Activated CD4-positive, alpha-beta memory T cell treated with anti-CD3 and anti-CD28 coated beads, Interleukin-2, amount 10 ng/mL, durations not matched to agents 7 days and 5 days (primary cell): ENCODE measurements around the gene PLEKHA5. TPM values are rescaled to one million over a fixed set of nuclear protein-coding genes. Genes with fewer than 3 reads are reported as not detected.
"Not testable (repeated sequence)": the region's sequence is repeated elsewhere in the genome, so short reads cannot be mapped to it uniquely, and the experiment has no call there.

ENCODE experiments used
- CTCF ChIA-PET: fragments of 350-600 bp; sonication (Branson Sonifier 250); formaldehyde crosslinking; loops from one replicate; lab custom pipeline; 2021; ENCODE audit warnings: antibody characterized with exemption, inconsistent platforms; lab: Charles Lee
- POLR2A ChIA-PET: fragments of 350-600 bp; sonication (Branson Sonifier 250); formaldehyde crosslinking; loops from one replicate; lab custom pipeline; 2021; ENCODE audit warnings: antibody characterized with exemption; lab: Charles Lee
- DNase-seq: peaks from one replicate; pipeline ENCODE4 v3.0.0-alpha.2; 2020
- H3K27ac Mint-ChIP-seq: one replicate; pipeline ENCODE4 v1.8.0; 2021; ENCODE audit warnings: mild to moderate bottlenecking, mixed read lengths
- H3K27me3 Mint-ChIP-seq: one replicate; pipeline ENCODE4 v1.8.0; 2021; ENCODE audit warnings: mixed read lengths
- H3K36me3 Mint-ChIP-seq: one replicate; pipeline ENCODE4 v1.8.0; 2021; ENCODE audit warnings: low read depth, mixed read lengths
- H3K4me1 Mint-ChIP-seq: one replicate; pipeline ENCODE4 v1.8.0; 2021; ENCODE audit warnings: mixed read lengths
- H3K4me3 Mint-ChIP-seq: one replicate; pipeline ENCODE4 v1.8.0; 2021; ENCODE audit warnings: mild to moderate bottlenecking, mixed read lengths
- H3K9me3 Mint-ChIP-seq: one replicate; pipeline ENCODE4 v1.8.0; 2021; ENCODE audit warnings: mixed read lengths
- total RNA-seq, 2 experiments: library from RNA; stranded (reverse); gene quantifications; one replicate each; pipeline ENCODE4 v1.2.3, GENCODE V29; 2021

Gene PLEKHA5
- total RNA-seq, 2 experiments from 2014 or later: 13.5 to 15.2 TPM

DNA sequence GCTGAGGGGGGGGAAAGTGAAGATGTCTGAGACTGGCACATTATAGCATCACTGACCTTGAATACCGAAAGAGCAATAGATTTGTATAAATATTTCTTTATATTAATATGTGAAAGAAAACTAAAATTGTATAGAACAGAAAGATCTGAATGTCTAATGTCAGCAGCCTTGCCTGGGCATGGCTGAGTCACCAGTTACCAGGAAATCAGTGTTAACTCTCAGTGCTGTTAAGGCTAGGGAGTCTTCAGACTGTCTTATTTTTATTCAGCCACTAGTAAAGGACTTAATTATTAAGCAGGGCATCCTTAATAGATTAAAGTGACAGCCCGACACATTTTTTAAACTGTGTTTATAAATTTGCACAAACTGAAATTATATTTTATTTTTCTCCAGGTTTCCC, 186.9 kb downstream of the PLEKHA5 start:
- Mint-ChIP-seq H3K27me3 (no peaks in the 10 kb centered on the region), H3K4me1 (peaks cover 11% of the 10 kb centered on the region), H3K9me3 (no peaks in the 10 kb centered on the region), H3K36me3 (no peaks in the 10 kb centered on the region), H3K4me3 (no peak overlapping the region), H3K27ac (no peak overlapping the region)
- DNase-seq: no peak
- ChIA-PET CTCF (no interaction called here), POLR2A (no interaction called here)

DNA sequence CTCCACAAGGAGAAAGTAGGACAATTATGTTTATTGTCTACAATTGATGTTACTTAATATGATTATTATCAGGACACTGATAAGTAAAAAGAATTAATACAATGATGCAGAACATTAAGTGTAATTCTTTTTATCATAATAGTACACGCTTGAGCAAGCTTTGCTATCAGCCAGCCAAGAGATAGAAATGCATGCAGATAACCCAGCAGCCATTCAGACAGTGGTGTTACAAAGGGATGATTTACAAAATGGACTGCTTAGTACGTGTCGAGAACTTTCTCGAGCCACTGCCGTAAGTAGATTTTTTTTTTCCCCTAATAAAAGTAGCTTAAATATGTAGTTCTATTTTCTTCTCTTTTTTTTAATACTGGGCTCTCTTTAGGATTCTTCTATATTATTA, 192.8 kb downstream of the PLEKHA5 start:
- POLR2A ChIA-PET: no interaction called here
- H3K27me3 Mint-ChIP-seq: no peaks in the 10 kb centered on the region
- H3K4me3 Mint-ChIP-seq: no peak overlapping the region
- H3K9me3 Mint-ChIP-seq: peaks cover 7% of the 10 kb centered on the region
- CTCF ChIA-PET: no interaction called here
- peaks cover 20% of the 10 kb centered on the region for H3K36me3 Mint-ChIP-seq
- H3K27ac Mint-ChIP-seq: no peak overlapping the region
- no peak for DNase-seq
- no peaks in the 10 kb centered on the region for H3K4me1 Mint-ChIP-seq

DNA sequence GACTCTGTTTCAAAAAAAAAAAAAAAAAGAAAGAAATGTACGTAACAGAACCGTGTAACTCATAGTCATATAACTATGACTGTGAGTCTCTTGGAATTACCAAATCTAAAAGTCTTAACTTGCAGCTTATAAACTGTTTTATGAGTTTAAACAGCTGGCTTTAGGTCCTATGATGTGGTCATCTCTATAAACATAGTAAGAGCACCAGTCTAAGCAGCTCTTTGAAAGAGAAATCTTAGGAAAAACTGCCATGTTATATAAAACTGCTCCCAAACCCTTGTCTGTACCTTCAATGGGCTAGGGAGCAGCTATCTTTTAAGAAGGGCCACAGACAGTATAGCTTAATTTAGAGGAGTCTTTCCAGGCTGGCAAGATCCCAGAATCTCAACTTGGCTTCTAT, 194.3 kb downstream of the PLEKHA5 start:
- ChIA-PET POLR2A (no interaction called here), CTCF (interaction anchor here (1.3 kb wide), 1 partner anchor 11 kb away, joined by 5 read pairs; no protein-coding TSS in a partner anchor)
- H3K4me3 Mint-ChIP-seq: no peak overlapping the region
- no peak overlapping the region for H3K27ac Mint-ChIP-seq
- H3K9me3 Mint-ChIP-seq: peaks cover 7% of the 10 kb centered on the region
- no peak for DNase-seq
- H3K27me3 Mint-ChIP-seq: no peaks in the 10 kb centered on the region
- H3K36me3 Mint-ChIP-seq: peaks cover 20% of the 10 kb centered on the region
- H3K4me1 Mint-ChIP-seq: no peaks in the 10 kb centered on the region

DNA sequence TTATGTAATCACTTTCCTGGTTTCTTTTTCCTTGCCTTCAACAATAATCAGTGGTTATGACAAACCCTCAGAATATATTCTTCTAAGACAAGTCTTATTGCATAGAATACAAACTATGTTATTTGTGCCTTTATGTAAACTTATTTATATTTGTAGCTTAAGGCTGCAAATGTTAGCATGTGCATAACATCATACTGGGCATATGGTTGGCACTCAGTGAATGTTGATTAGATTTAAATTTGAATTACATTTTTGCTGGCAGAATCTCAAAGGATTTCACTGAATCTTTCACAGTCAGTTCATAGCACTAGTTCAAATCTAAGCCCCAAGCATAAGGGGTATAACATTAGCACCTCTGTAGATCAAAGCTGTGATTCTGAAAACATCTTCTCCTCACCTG, 196.6 kb downstream of the PLEKHA5 start:
- H3K27me3 Mint-ChIP-seq: no peaks in the 10 kb centered on the region
- no peaks in the 10 kb centered on the region for H3K4me1 Mint-ChIP-seq
- H3K4me3 Mint-ChIP-seq: no peak overlapping the region
- peaks cover 7% of the 10 kb centered on the region for H3K9me3 Mint-ChIP-seq
- H3K27ac Mint-ChIP-seq: no peak overlapping the region
- POLR2A ChIA-PET: no interaction called here
- H3K36me3 Mint-ChIP-seq: peaks cover 20% of the 10 kb centered on the region
- no peak for DNase-seq
- CTCF ChIA-PET: no interaction called here

DNA sequence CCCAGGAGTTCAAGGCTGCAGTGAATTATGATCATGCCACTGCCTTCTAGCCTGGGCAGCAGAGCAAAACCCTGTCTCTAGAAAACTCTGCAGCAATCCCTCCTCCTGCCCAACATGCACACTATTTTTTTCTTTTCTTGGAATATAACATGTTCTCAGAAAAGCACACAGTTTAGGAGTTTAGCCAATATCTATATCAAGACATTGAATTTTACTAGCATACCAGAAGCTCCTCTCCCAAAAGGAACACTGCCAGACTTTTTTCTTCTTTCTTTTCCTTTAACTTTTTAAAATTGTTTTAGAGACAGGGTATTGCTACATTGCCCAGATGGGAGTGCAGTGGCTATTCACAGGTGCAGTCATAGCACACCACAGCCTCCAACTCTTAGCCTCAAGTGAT, 202.7 kb downstream of the PLEKHA5 start:
- no peak for DNase-seq
- H3K4me3 Mint-ChIP-seq: no peak overlapping the region
- H3K36me3 Mint-ChIP-seq: no peaks in the 10 kb centered on the region
- POLR2A ChIA-PET: no interaction called here
- CTCF ChIA-PET: no interaction called here
- H3K27ac Mint-ChIP-seq: no peak overlapping the region
- H3K9me3 Mint-ChIP-seq: no peaks in the 10 kb centered on the region
- no peaks in the 10 kb centered on the region for H3K27me3 Mint-ChIP-seq
- H3K4me1 Mint-ChIP-seq: no peaks in the 10 kb centered on the region

DNA sequence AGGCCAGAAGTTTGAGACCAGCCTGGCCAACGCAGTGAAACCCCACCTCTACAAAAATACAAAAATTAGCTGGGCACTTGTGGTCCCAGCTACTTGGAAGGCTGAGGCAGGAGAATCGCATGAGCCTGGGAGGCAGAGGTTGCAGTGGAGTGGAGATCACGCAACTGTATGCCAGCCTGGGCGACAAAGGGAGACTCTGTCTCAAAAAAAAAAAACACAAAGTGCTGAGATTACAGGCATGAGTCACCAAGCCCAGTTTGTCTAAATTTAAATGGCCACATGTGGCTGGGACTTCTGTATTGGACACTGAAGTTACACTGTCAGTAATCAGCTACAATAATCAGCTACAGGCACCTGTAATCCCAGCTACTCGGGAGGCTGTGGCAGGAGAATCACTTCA, 208.9 kb downstream of the PLEKHA5 start:
- no peak for DNase-seq
- no peak overlapping the region for H3K4me3 Mint-ChIP-seq
- H3K9me3 Mint-ChIP-seq: peaks cover 3% of the 10 kb centered on the region
- POLR2A ChIA-PET: no interaction called here
- no peak overlapping the region for H3K27ac Mint-ChIP-seq
- H3K36me3 Mint-ChIP-seq: peaks cover 8% of the 10 kb centered on the region
- H3K27me3 Mint-ChIP-seq: no peaks in the 10 kb centered on the region
- CTCF ChIA-PET: no interaction called here
- no peaks in the 10 kb centered on the region for H3K4me1 Mint-ChIP-seq

DNA sequence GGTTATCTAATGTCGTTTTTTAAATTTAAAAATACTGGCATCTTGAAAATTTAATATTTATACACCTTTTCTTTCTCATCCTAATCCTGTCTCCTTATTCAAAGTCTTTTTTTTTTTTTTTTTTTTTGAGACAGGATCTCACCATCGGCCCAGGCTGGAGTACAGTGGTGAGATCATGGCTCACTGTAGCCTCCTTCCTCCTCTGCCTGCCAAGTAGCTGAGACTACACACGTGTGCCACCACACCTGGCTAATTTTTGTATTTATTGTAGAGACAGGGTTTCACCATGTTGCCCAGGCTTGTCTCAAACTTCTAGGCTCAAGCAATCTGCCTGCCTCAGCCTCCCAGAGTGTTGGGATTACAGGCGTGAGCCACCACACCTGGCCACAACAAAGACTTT, 221.3 kb downstream of the PLEKHA5 start:
- H3K27ac Mint-ChIP-seq, DNase-seq, H3K4me1 Mint-ChIP-seq, CTCF ChIA-PET, H3K27me3 Mint-ChIP-seq, H3K4me3 Mint-ChIP-seq, POLR2A ChIA-PET, H3K9me3 Mint-ChIP-seq: not testable (repeated sequence)
- peaks cover 26% of the 10 kb centered on the region for H3K36me3 Mint-ChIP-seq

DNA sequence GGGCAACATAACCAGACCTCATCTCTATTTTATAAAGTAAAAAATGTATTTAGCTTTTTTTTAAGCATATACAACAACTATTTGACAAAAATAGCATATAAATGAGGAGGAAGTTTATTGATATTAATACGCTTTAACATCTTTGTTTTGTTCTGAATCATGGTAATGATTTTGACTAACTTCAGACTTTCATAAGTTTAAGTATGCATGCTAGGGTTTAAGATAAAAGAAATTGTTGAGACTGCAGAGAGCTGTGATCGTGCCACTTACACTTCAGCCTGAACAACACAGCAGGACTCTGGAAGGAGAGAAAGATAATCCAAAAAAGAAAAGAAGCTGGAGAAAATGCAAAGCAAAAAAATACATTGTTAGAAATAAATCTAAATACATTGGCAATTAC, 221.8 kb downstream of the PLEKHA5 start:
- peaks cover 2% of the 10 kb centered on the region for H3K4me1 Mint-ChIP-seq
- DNase-seq: no peak
- H3K27ac Mint-ChIP-seq: no peak overlapping the region
- H3K36me3 Mint-ChIP-seq: peaks cover 26% of the 10 kb centered on the region
- peaks cover 10% of the 10 kb centered on the region for H3K9me3 Mint-ChIP-seq
- no peaks in the 10 kb centered on the region for H3K27me3 Mint-ChIP-seq
- ChIA-PET CTCF (no interaction called here), POLR2A (no interaction called here)
- no peak overlapping the region for H3K4me3 Mint-ChIP-seq

DNA sequence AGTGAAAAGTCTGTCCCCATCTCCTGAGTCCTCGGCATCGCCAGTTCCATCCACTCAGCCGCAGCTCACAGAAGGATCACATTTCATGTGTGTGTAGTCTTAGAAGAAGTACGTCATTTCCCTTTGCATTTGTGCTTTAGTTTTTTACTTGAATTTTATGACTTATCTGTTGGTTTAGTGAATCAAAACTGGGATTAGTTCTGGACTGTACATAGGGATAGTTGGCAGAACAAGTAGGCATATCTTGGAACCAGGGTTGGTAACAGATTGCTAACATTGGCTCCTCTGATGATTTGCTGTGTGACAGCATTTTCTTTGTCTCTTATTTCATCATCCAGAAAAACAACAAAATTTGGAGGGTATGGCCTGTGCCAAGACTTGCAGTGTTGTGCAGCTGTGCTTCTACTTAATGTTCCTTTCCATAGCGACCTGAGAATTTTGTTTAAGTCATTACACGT, 240.2 kb downstream of the PLEKHA5 start:
- ChIA-PET CTCF (no interaction called here), POLR2A (no interaction called here)
- no peaks in the 10 kb centered on the region for H3K4me1 Mint-ChIP-seq

DNA sequence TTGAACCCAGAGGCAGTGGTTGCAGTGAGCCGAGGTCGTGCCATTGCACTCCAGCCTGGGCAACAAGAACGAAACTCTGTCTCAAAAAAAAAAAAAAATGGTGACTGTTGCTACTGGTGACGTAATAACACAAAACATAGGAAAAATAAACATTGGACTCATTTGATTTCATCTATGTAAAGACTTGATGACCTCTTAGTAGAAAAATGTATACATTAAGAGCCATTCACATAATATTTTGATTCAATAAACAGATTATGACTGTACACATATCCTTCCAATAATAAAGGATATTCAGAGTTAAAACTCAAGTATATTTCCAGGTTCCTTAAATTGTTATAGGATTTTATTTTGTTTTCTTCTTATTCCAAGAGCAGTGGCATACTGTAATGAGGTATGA, 244.1 kb downstream of the PLEKHA5 start:
- Mint-ChIP-seq H3K4me3 (no peak overlapping the region), H3K4me1 (no peaks in the 10 kb centered on the region), H3K27ac (no peak overlapping the region), H3K9me3 (no peaks in the 10 kb centered on the region), H3K27me3 (no peaks in the 10 kb centered on the region), H3K36me3 (peaks cover 13% of the 10 kb centered on the region)
- DNase-seq: no peak
- ChIA-PET POLR2A (no interaction called here), CTCF (no interaction called here)

More for the DNA sequence above, 240.2 kb downstream of the PLEKHA5 start:
- no peak for DNase-seq
- H3K4me3 Mint-ChIP-seq: no peak overlapping the region
- H3K27ac Mint-ChIP-seq: no peak overlapping the region
- H3K9me3 Mint-ChIP-seq: no peaks in the 10 kb centered on the region
- peaks cover 21% of the 10 kb centered on the region for H3K36me3 Mint-ChIP-seq
- H3K27me3 Mint-ChIP-seq: no peaks in the 10 kb centered on the region

DNA sequence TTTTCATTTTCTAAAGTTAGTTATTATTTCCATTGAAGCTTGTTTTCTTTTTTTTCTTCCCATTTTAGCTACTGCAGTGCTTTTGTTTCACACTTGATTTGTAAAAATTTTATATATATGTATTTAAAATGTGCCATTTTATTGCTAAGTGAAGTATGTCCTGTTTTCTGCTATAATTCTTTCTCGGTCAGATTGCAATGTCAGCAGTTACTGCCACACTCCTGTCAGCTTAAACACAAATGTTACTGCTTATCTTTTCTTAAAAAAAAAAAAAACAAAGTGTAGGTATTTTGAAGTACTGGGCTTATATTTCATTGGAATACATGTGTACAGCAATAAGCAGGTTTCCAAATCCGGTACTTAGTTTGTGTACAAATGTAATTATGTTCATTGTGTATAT, 246.4 kb downstream of the PLEKHA5 start:
- Mint-ChIP-seq H3K36me3 (peaks cover 9% of the 10 kb centered on the region), H3K4me3 (no peak overlapping the region), H3K27me3 (no peaks in the 10 kb centered on the region), H3K9me3 (no peaks in the 10 kb centered on the region), H3K4me1 (no peaks in the 10 kb centered on the region), H3K27ac (no peak overlapping the region)
- ChIA-PET CTCF (no interaction called here), POLR2A (interaction anchor here (1.0 kb wide), 1 partner anchor 56 kb away, joined by 3 read pairs; no protein-coding TSS in a partner anchor)
- DNase-seq: no peak

DNA sequence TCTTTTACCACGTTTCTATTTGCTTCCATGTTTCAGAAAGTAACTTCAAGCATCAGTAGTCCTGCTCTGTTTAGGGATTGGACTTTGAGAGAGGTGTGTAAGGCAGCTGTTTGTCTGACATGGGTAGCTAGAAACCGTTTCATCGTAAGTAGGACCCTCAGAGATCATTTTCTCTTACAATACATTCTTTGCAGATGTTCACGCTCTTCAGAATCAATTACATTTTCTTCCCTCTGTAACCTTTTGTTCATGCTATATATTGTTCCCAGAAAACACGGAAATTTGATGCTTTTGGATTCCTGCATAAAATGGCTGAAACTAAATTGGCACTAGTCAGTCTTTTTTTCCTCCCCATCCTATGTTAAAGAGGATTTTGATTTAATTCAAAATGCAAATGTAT, 247.2 kb downstream of the PLEKHA5 start:
- Mint-ChIP-seq H3K27me3 (no peaks in the 10 kb centered on the region), H3K9me3 (no peaks in the 10 kb centered on the region), H3K36me3 (peaks cover 8% of the 10 kb centered on the region), H3K27ac (no peak overlapping the region), H3K4me3 (no peak overlapping the region), H3K4me1 (peaks cover 4% of the 10 kb centered on the region)
- POLR2A ChIA-PET: interaction anchor here (1.0 kb wide), 1 partner anchor 55 kb away, joined by 3 read pairs; no protein-coding TSS in a partner anchor
- DNase-seq: no peak
- CTCF ChIA-PET: no interaction called here

DNA sequence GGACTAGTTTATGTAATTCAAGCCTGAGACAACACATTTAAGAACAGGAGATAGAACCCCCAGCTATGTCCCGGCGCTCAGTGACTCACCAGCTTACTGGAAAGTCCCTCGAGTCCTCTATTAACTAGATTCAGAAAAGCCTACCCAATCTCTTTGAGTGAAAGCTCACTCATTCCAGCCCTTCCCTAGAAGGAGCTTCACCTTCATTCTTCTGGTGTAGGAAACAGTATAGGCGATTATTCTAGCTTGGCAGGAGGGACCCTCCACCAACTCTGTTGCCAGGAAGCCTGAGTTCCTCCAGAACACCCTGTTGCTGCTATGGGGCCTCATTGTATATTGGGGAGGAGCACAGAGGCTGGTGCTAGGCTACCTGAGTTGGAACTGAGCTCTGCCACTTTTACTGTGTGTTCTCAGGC, 252.6 kb downstream of the PLEKHA5 start:
- no peaks in the 10 kb centered on the region for H3K9me3 Mint-ChIP-seq
- H3K27ac Mint-ChIP-seq: no peak overlapping the region
- H3K36me3 Mint-ChIP-seq: peaks cover 5% of the 10 kb centered on the region
- ChIA-PET POLR2A (no interaction called here), CTCF (interaction anchor here (0.8 kb wide), 1 partner anchor 12 kb away, joined by 4 read pairs; no protein-coding TSS in a partner anchor)
- H3K4me1 Mint-ChIP-seq: peaks cover 11% of the 10 kb centered on the region
- DNase-seq: peak; percentile 43
- no peak overlapping the region for H3K4me3 Mint-ChIP-seq
- H3K27me3 Mint-ChIP-seq: no peaks in the 10 kb centered on the region

DNA sequence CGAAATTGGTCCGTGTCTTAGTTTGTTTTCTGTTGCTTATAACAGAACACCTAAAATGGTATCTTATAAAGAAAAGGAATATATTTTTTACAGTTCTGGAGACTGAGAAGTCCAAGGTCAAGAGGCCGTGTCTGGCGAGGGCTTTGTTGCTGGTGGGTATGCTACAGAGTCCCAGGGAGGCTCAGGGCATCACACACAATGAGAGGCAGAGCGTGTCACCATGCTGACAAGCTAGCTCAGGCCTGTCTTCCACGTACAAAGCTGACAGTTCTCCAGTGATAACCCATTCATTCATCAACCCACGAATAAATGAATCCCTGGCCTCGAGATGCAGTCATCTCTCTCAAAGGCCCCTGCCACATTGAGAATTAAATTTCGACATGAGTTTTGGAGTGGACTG, 253.0 kb downstream of the PLEKHA5 start:
- Mint-ChIP-seq H3K27ac (no peak overlapping the region), H3K27me3 (no peaks in the 10 kb centered on the region), H3K9me3 (no peaks in the 10 kb centered on the region), H3K4me3 (no peak overlapping the region), H3K36me3 (peaks cover 5% of the 10 kb centered on the region), H3K4me1 (peaks cover 11% of the 10 kb centered on the region)
- CTCF ChIA-PET: no interaction called here
- POLR2A ChIA-PET: no interaction called here
- no peak for DNase-seq
